Measurements from ENCODE around the gene RFTN1. TPM values are rescaled to one million over a fixed set of nuclear protein-coding genes. Genes with fewer than 3 reads are reported as not detected.

RFTN1 gene
- total and polyA plus RNA-seq, 2 donors (not counting 1 experiment from before 2014, with no cell fraction given) = 32.4 to 156 TPM

- CTCF ChIA-PET = no interaction called here
- H3K9me3 Mint-ChIP-seq (ENCODE audit: insufficient read depth) = no peaks in the 10 kb centered on the region
- no peaks in the 10 kb centered on the region for H3K27me3 Mint-ChIP-seq
- H3K36me3 ChIP-seq (replicated peaks in 1 of 2; ENCODE audit: control extremely low read depth in 1 of 2, control insufficient read depth in 1 of 2, extremely low read depth in 1 of 2, insufficient read depth in 2 of 2, low read length in 1 of 2) = peaks cover 8 to 12% of the 10 kb centered on the region in 2 experiments
- H4K20me1 ChIP-seq (ENCODE audit: control insufficient read depth, insufficient read depth, low read length, poor library complexity, severe bottlenecking) = peaks cover 74% of the 10 kb centered on the region
- H3K27ac ChIP-seq (ENCODE audit: low read length in 2 of 2) = no peak overlapping the region
- no peak overlapping the region for H3K9ac ChIP-seq (ENCODE audit: low read length)
- TF ChIP-seq, protein P1, sequence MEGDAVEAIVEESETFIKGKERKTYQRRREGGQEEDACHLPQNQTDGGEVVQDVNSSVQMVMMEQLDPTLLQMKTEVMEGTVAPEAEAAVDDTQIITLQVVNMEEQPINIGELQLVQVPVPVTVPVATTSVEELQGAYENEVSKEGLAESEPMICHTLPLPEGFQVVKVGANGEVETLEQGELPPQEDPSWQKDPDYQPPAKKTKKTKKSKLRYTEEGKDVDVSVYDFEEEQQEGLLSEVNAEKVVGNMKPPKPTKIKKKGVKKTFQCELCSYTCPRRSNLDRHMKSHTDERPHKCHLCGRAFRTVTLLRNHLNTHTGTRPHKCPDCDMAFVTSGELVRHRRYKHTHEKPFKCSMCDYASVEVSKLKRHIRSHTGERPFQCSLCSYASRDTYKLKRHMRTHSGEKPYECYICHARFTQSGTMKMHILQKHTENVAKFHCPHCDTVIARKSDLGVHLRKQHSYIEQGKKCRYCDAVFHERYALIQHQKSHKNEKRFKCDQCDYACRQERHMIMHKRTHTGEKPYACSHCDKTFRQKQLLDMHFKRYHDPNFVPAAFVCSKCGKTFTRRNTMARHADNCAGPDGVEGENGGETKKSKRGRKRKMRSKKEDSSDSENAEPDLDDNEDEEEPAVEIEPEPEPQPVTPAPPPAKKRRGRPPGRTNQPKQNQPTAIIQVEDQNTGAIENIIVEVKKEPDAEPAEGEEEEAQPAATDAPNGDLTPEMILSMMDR (IDR thresholded peaks at IDR 0.05) = no peak
- TF ChIP-seq EZH2 (IDR thresholded peaks at IDR 0.05; ENCODE audit: borderline replicate concordance, insufficient read depth, low read depth, low read length, poor library complexity, severe bottlenecking) = no peak
- intact Hi-C loops (cut with micrococcal nuclease) = no loop called here
- POLR2A ChIA-PET = no interaction called here
- ATAC-seq (ENCODE audit: low read depth) (no peak), DNase-seq (no peak)
- H3K79me2 ChIP-seq (ENCODE audit: control insufficient read depth, insufficient read depth, low read length) = peaks cover 100% of the 10 kb centered on the region
- H3K4me2 ChIP-seq (replicated peaks; ENCODE audit: low read depth, low read length, poor library complexity, severe bottlenecking) = no peak overlapping the region
- H3K27ac Mint-ChIP-seq = no peak overlapping the region
- H3K9me3 ChIP-seq (ENCODE audit: control extremely low read depth in 1 of 3, control insufficient read depth in 2 of 3, insufficient read depth in 1 of 3, low read length in 2 of 3) = peaks cover 0 to 1% (median 0%) of the 10 kb centered on the region in 3 donors
- H3K4me3 ChIP-seq (ENCODE audit: control extremely low read depth in 1 of 5, extremely low read depth in 1 of 5, insufficient read depth in 1 of 5, low read depth in 2 of 5, low read length in 4 of 5) = no peak overlapping the region
- H2AFZ ChIP-seq (ENCODE audit: insufficient read depth, low read depth, low read length, poor library complexity, severe bottlenecking) = no peak overlapping the region
- no peaks in the 10 kb centered on the region for H3K27me3 ChIP-seq (replicated peaks in 1 of 4; ENCODE audit: control extremely low read depth in 1 of 4, control insufficient read depth in 3 of 4, insufficient read depth in 4 of 4, low read length in 3 of 4)
- no peak overlapping the region for H3K4me3 Mint-ChIP-seq
- peaks cover 45% of the 10 kb centered on the region for H3K4me1 Mint-ChIP-seq
- WGBS (ENCODE audit: insufficient coverage) = no CpG with 5 or more reads among the region's 2 CpGs
- H3K4me1 ChIP-seq (ENCODE audit: control insufficient read depth in 2 of 2, insufficient read depth in 2 of 2, low read length in 2 of 2) = peaks cover 11 to 12% of the 10 kb centered on the region in 2 donors
These were observed 90.2 kb downstream of the RFTN1 start for GRCh38 chr3:16423298-16423697.

DNA sequence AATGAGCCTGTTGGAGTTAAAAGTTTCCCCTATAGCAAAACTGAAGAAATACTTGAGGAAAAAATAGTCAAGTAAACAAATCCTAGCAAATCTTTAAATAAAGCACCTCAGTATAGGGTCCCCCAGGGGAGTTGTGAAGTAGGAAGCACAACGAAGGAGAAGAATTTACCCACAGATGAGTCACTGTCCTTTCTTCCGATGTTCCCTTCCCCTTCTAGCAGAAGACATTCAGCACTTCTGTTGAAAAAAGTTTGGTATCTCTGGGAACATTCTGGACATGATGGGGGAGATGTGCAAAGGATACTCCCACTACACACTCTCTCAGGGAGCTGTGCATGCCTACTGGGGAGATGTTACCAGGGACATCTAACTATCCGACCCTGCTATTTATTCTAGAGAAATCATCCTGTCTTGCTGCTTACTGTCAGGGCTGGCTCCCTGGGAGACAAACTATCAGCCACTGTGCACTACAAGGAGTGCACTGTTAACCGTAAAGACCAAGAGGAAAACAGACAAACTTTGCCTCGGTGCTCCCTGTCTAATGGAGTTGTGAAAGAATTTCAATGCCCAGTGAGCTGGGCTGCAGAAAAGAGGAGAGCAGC lies 93.8 kb downstream of the RFTN1 start:
- H2AFZ ChIP-seq (ENCODE audit: insufficient read depth, low read depth, low read length, poor library complexity, severe bottlenecking) = no peak overlapping the region
- peaks cover 52% of the 10 kb centered on the region for H3K4me1 Mint-ChIP-seq
- intact Hi-C loops (cut with micrococcal nuclease) = no loop called here
- H3K4me3 ChIP-seq (ENCODE audit: control extremely low read depth in 1 of 5, extremely low read depth in 1 of 5, insufficient read depth in 1 of 5, low read depth in 2 of 5, low read length in 4 of 5) = no peak overlapping the region
- H3K27ac Mint-ChIP-seq = no peak overlapping the region
- H3K9ac ChIP-seq (ENCODE audit: low read length) = no peak overlapping the region
- TF ChIP-seq, protein P1 (IDR thresholded peaks at IDR 0.05) = no peak
- TF ChIP-seq EZH2 (IDR thresholded peaks at IDR 0.05; ENCODE audit: borderline replicate concordance, insufficient read depth, low read depth, low read length, poor library complexity, severe bottlenecking) = no peak
- H3K27me3 Mint-ChIP-seq = no peaks in the 10 kb centered on the region
- no peak overlapping the region for H3K4me2 ChIP-seq (replicated peaks; ENCODE audit: low read depth, low read length, poor library complexity, severe bottlenecking)
- H3K4me1 ChIP-seq (ENCODE audit: control insufficient read depth in 2 of 2, insufficient read depth in 2 of 2, low read length in 2 of 2) = peaks cover 11 to 13% of the 10 kb centered on the region in 2 donors
- no peaks in the 10 kb centered on the region for H3K9me3 Mint-ChIP-seq (ENCODE audit: insufficient read depth)
- no peak overlapping the region for H3K4me3 Mint-ChIP-seq
- ChIA-PET POLR2A (no interaction called here), CTCF (interaction anchor here (1.7 kb wide), 1 partner anchor 134 kb away, joined by 4 read pairs; no protein-coding TSS in a partner anchor)
- H3K9me3 ChIP-seq (ENCODE audit: control extremely low read depth in 1 of 3, control insufficient read depth in 2 of 3, insufficient read depth in 1 of 3, low read length in 2 of 3) = no peaks in the 10 kb centered on the region
- peaks cover 2 to 4% of the 10 kb centered on the region in 2 experiments for H3K36me3 ChIP-seq (replicated peaks in 1 of 2; ENCODE audit: control extremely low read depth in 1 of 2, control insufficient read depth in 1 of 2, extremely low read depth in 1 of 2, insufficient read depth in 2 of 2, low read length in 1 of 2)
- H4K20me1 ChIP-seq (ENCODE audit: control insufficient read depth, insufficient read depth, low read length, poor library complexity, severe bottlenecking) = peaks cover 55% of the 10 kb centered on the region
- H3K27ac ChIP-seq (ENCODE audit: low read length in 2 of 2) = no peak overlapping the region
- peaks cover 99% of the 10 kb centered on the region for H3K79me2 ChIP-seq (ENCODE audit: control insufficient read depth, insufficient read depth, low read length)
- DNase-seq = no peak
- 90% methylated on average over 3 of the region's 5 CpGs for WGBS (ENCODE audit: insufficient coverage)
- ATAC-seq (ENCODE audit: low read depth) = no peak
- H3K27me3 ChIP-seq (replicated peaks in 1 of 4; ENCODE audit: control extremely low read depth in 1 of 4, control insufficient read depth in 3 of 4, insufficient read depth in 4 of 4, low read length in 3 of 4) = no peaks in the 10 kb centered on the region
